Liver (tissue), 9 donors: ENCODE data around the gene PPP2R5C. TPM values are rescaled to one million over a fixed set of nuclear protein-coding genes. Genes with fewer than 3 reads are reported as not detected.

Experiments
- DNase-seq: peaks from one replicate; pipeline ENCODE4 v3.0.0-alpha.2; 2017; ENCODE audit warnings: low spot score
- H3K27ac ChIP-seq, 2 donors: one replicate each; pipeline ENCODE4 v1.7.0; 2013; ENCODE audit warnings: inconsistent platforms in 2 of 2, low read length in 2 of 2, control low read depth in 1 of 2, low read depth in 1 of 2, mild to moderate bottlenecking in 1 of 2
- H3K27me3 ChIP-seq, 4 donors: one replicate each; pipeline versions ENCODE4 v1.6.1 to v1.7.0; 2013; ENCODE audit warnings: low read length in 3 of 4, inconsistent platforms in 1 of 4, mild to moderate bottlenecking in 1 of 4, moderate library complexity in 1 of 4; ENCODE audit not compliant: control insufficient read depth in 4 of 4, insufficient read depth in 4 of 4
- H3K36me3 ChIP-seq, 4 donors: one replicate each; pipeline versions ENCODE4 v1.6.1 to v1.7.0; 2013; ENCODE audit warnings: low read length in 3 of 4, mild to moderate bottlenecking in 3 of 4, low read depth in 1 of 4, moderate library complexity in 1 of 4; ENCODE audit not compliant: control insufficient read depth in 4 of 4, insufficient read depth in 3 of 4
- H3K4me1 ChIP-seq, 4 donors: one replicate each; pipeline versions ENCODE4 v1.6.1 to v1.7.0; 2013; ENCODE audit warnings: low read length in 3 of 4, mild to moderate bottlenecking in 3 of 4, moderate library complexity in 1 of 4; ENCODE audit not compliant: control insufficient read depth in 4 of 4, insufficient read depth in 4 of 4
- H3K4me3 ChIP-seq, 3 donors: one replicate each; pipeline versions ENCODE4 v1.6.1 to v1.7.0; 2013; ENCODE audit warnings: low read length in 3 of 3, control low read depth in 1 of 3, low read depth in 1 of 3, mild to moderate bottlenecking in 1 of 3
- H3K9ac ChIP-seq, 2 donors: one replicate each; pipeline ENCODE4 v1.7.0; 2013; ENCODE audit warnings: low read length in 2 of 2, mild to moderate bottlenecking in 2 of 2, moderate library complexity in 2 of 2, control low read depth in 1 of 2, low read depth in 1 of 2
- H3K9me3 ChIP-seq, 4 donors: one replicate each; pipeline versions ENCODE4 v1.6.1 to v1.7.0; 2013; ENCODE audit warnings: low read length in 3 of 4; ENCODE audit not compliant: control insufficient read depth in 4 of 4
- CTCF ChIP-seq: fragments of 150-350 bp; IDR thresholded peaks from 2 replicates; pipeline ENCODE4 v1.5.1; 2017; ENCODE audit warnings: improper control_type of control experiment, low read depth, low read length; ENCODE audit not compliant: missing input control
- EGR1 ChIP-seq, 2 donors: IDR thresholded peaks; 2 replicates each; pipeline ENCODE4 v1.6.1; 2016 to 2018; ENCODE audit warnings: antibody characterized with exemption in 2 of 2, low read depth in 2 of 2
- FOXA1 ChIP-seq: IDR thresholded peaks from 2 replicates; pipeline ENCODE4 v1.6.1; 2016; ENCODE audit warnings: antibody characterized with exemption
- GABPA ChIP-seq, 2 donors: IDR thresholded peaks in 1 of 2; conservative IDR thresholded peaks in 1 of 2; 2 replicates each; pipeline ENCODE4 v1.6.1; 2016; ENCODE audit warnings: antibody characterized with exemption in 2 of 2, mild to moderate bottlenecking in 1 of 2, moderate library complexity in 1 of 2
- HNF4A ChIP-seq, 2 donors: conservative IDR thresholded peaks; 2 replicates each; pipeline ENCODE4 v1.6.1; 2016; ENCODE audit warnings: antibody characterized with exemption in 2 of 2, mild to moderate bottlenecking in 2 of 2
- HNF4G ChIP-seq: IDR thresholded peaks from 2 replicates; pipeline ENCODE4 v1.6.1; 2016; ENCODE audit warnings: antibody characterized with exemption
- JUND ChIP-seq, 2 donors: IDR thresholded peaks; 2 replicates each; pipeline ENCODE4 v1.6.1; 2016; ENCODE audit warnings: antibody characterized with exemption in 2 of 2
- RAD21 ChIP-seq, 2 donors: IDR thresholded peaks; 2 replicates each; pipeline ENCODE4 v1.6.1; 2016; ENCODE audit warnings: antibody characterized with exemption in 2 of 2, mild to moderate bottlenecking in 2 of 2
- RXRA ChIP-seq, 2 donors: IDR thresholded peaks; 2 replicates each; pipeline ENCODE4 v1.6.1; 2017 to 2018; ENCODE audit warnings: antibody characterized with exemption in 2 of 2, mild to moderate bottlenecking in 1 of 2
- SP1 ChIP-seq: IDR thresholded peaks from 2 replicates; pipeline ENCODE4 v1.6.1; 2018; ENCODE audit warnings: antibody characterized with exemption, mild to moderate bottlenecking
- TAF1 ChIP-seq: conservative IDR thresholded peaks from 2 replicates; pipeline ENCODE4 v1.6.1; 2016; ENCODE audit warnings: antibody characterized with exemption, mild to moderate bottlenecking
- YY1 ChIP-seq: IDR thresholded peaks from 2 replicates; pipeline ENCODE4 v1.6.1; 2016; ENCODE audit warnings: antibody characterized with exemption, mild to moderate bottlenecking
- ZBTB33 ChIP-seq: IDR thresholded peaks from 2 replicates; pipeline ENCODE4 v1.6.1; 2016; ENCODE audit warnings: antibody characterized with exemption
- WGBS: extraction: QIAGEN DNeasy Blood & Tissue Kit; methylation state at CpG from one replicate; pipeline ENCODE4 v1.1.7; 2013; 5-methylcytosine and 5-hydroxymethylcytosine counted together
- polyA plus RNA-seq, 2 donors: library from polyadenylated mRNA; stranded (reverse) in 1 of 2; unstranded in 1 of 2; fragments of 200-250 nt in 1 of 2; fragments of >200 nt in 1 of 2; fragmentation: Nextera tagmentation in 1 of 2; extraction: Ambion mirVana in 1 of 2; gene quantifications; one replicate each; pipeline versions ENCODE4 v1.2.1 to v1.2.3, GENCODE V29; 2013 to 2015
- total RNA-seq, 2 donors: library from RNA; depleted of rRNA; stranded (reverse); fragments of >200 nt; gene quantifications; one replicate each; pipeline ENCODE4 v1.2.3, GENCODE V29; 2014
- TF ChIP-seq, protein P1 (sequence below): IDR thresholded peaks from 2 replicates; pipeline ENCODE4 v1.6.1; 2016; ENCODE audit warnings: antibody characterized with exemption, mild to moderate bottlenecking
- TF ChIP-seq, protein P2 (sequence below): IDR thresholded peaks from 2 replicates; pipeline ENCODE4 v1.6.1; 2016; ENCODE audit warnings: antibody characterized with exemption
- donor health status: healthy.
- donor health status: healthy.
- donor health status: healthy.
- donor health status: healthy.
- donor health status: healthy.

The PPP2R5C gene
- total and polyA plus RNA-seq, 4 donors, result 33.5 to 52.3 (median 43.9) TPM

DNA sequence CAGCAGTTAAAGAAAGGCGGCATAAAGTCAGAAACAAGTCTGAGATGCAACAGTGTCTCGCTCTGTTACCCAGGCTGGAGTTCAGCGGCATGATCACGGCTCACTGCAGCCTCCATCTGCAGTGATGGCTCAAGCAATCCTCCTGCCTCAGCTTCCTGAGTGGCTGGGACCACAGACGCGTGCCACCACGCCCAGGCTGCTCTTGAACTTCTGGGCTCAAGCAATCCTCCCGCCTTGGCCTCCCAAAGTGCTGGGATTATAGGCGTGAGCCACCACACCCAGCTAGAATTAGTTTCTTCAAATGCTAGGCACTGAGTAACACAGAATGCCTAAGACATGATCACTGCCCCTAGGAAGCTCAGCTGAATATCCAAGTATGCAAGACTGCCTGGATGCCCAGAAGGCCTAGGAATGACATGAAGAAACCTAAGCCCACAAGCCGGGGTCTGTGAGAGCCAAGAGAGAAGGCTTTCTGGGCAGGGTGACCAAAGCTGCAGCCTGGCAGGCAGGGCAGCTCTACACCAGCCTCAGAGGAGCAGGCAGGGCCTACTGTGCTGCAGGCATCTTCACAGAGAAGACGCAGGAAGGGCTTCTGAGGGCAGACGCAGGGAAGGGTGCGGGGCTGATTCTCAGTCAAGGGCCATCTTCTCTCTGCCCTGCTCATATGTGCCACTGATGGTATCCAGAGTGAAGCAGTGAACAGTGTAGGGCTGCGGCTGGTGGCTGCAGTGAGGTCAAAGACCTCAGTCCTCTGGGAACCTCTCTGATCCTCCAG, 4.3 kb upstream of the PPP2R5C start:
- Histone ChIP-seq H3K36me3 (no peaks in the 10 kb centered on the region), H3K27me3 (no peaks in the 10 kb centered on the region), H3K27ac (no peak overlapping the region), H3K9me3 (peaks cover 0 to 3% (median 0%) of the 10 kb centered on the region in 4 donors), H3K9ac (no peak overlapping the region), H3K4me3 (no peak overlapping the region), H3K4me1 (peaks cover 0 to 6% (median 3%) of the 10 kb centered on the region in 4 donors)
- no peak for TF ChIP-seq HNF4A (conservative IDR thresholded peaks at IDR 0.05)
- TF ChIP-seq TAF1, result no peak
- no peak for TF ChIP-seq SP1
- TF ChIP-seq, protein P1, sequence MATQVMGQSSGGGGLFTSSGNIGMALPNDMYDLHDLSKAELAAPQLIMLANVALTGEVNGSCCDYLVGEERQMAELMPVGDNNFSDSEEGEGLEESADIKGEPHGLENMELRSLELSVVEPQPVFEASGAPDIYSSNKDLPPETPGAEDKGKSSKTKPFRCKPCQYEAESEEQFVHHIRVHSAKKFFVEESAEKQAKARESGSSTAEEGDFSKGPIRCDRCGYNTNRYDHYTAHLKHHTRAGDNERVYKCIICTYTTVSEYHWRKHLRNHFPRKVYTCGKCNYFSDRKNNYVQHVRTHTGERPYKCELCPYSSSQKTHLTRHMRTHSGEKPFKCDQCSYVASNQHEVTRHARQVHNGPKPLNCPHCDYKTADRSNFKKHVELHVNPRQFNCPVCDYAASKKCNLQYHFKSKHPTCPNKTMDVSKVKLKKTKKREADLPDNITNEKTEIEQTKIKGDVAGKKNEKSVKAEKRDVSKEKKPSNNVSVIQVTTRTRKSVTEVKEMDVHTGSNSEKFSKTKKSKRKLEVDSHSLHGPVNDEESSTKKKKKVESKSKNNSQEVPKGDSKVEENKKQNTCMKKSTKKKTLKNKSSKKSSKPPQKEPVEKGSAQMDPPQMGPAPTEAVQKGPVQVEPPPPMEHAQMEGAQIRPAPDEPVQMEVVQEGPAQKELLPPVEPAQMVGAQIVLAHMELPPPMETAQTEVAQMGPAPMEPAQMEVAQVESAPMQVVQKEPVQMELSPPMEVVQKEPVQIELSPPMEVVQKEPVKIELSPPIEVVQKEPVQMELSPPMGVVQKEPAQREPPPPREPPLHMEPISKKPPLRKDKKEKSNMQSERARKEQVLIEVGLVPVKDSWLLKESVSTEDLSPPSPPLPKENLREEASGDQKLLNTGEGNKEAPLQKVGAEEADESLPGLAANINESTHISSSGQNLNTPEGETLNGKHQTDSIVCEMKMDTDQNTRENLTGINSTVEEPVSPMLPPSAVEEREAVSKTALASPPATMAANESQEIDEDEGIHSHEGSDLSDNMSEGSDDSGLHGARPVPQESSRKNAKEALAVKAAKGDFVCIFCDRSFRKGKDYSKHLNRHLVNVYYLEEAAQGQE, result no peak
- no peak for TF ChIP-seq FOXA1
- no peak for TF ChIP-seq JUND (IDR thresholded peaks at IDR 0.05)
- TF ChIP-seq ZBTB33, result no peak
- no peak for TF ChIP-seq RAD21 (IDR thresholded peaks at IDR 0.05)
- no peak for TF ChIP-seq HNF4G
- TF ChIP-seq YY1, result no peak
- TF ChIP-seq GABPA (IDR thresholded peaks at IDR 0.05 in 1 of 2, conservative IDR thresholded peaks at IDR 0.05 in 1 of 2), result no peak
- no peak for TF ChIP-seq EGR1 (IDR thresholded peaks at IDR 0.05; ENCODE audit: low read depth in 2 of 2)
- TF ChIP-seq RXRA (IDR thresholded peaks at IDR 0.05), result no peak
- TF ChIP-seq, protein P2, sequence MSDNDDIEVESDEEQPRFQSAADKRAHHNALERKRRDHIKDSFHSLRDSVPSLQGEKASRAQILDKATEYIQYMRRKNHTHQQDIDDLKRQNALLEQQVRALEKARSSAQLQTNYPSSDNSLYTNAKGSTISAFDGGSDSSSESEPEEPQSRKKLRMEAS, result no peak
- no peak for DNase-seq
- 95% methylated on average over 14 of the region's 14 CpGs for WGBS

- Histone ChIP-seq H3K9me3 (peaks cover 0 to 3% (median 0%) of the 10 kb centered on the region in 4 donors), H3K4me3 (no peak overlapping the region), H3K4me1 (peaks cover 0 to 10% (median 4%) of the 10 kb centered on the region in 4 donors), H3K27me3 (no peaks in the 10 kb centered on the region), H3K36me3 (no peaks in the 10 kb centered on the region), H3K27ac (no peak overlapping the region), H3K9ac (no peak overlapping the region)
- WGBS, result 96% methylated on average over 3 of the region's 3 CpGs
- no peak for DNase-seq
- TF ChIP-seq CTCF, result no peak
- TF ChIP-seq ZBTB33, result no peak
These were observed 3.7 kb upstream of the PPP2R5C start for GRCh38 chr14:101757839-101758211.
